DMS79 treated with DMSO at 0.1 percent for 48 hours (cell line): ENCODE data around the gene LMX1B.

Source experiments
- DNase-seq: peaks from one replicate; lab custom pipeline; 2025; lab: John Stamatoyannopoulos, UW

LMX1B gene

DNA sequence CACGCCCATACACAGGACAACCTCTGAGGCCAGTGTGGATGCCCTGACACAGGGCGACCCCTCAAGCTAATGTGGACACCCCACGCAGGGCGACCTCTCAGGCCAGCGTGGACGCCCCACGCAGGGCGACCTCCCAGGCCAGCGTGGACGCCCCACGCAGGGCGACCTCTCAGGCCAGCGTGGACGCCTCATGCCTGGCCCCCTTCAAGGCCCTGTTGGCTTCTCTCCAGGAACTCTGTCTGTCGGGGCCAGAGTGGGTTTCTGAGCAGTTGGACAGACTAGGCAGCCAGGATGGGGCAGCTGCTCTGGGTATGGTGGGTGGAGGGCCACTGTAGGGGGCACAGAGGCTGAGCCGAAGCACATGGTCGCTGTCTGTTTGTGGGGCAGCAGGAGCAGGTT, 47.4 kb downstream of the LMX1B start:
- DNase-seq: no peak

DNA sequence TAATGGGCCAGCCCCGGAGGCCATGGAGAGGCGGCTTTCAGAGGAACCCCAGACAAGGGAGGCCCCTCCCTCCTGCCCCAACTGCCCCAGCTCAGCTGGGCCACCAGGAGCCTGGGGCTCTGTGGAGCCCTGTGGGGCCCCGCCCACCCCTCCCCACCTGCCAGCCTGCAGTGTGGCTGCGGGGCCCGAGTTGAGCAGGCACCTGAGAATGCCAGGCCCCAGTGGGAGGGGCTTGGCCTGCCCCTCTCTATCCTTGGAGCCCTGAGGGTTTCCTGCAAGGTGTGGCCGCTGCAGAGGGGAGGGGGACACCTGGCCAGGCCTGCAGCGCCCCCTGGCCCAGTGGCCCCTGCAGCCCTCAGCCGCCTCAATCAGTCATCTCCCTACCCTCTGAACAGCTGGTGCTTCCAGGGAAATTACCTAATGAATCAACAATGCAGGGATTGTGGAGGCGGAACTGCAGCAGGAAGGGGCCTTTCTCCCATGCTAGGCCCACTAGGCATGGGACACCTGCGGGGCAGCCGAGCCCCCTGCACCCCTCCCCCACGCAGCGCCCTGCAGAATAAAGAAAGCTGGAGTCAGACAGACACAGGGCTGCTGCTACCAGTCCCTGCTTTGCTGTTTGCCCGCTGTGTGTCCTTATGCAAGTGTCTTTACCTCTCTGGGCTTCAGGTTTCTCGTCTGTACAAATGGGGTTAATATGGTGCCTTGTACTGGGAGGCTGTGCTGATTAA, 48.0 kb downstream of the LMX1B start:
- no peak for DNase-seq

DNA sequence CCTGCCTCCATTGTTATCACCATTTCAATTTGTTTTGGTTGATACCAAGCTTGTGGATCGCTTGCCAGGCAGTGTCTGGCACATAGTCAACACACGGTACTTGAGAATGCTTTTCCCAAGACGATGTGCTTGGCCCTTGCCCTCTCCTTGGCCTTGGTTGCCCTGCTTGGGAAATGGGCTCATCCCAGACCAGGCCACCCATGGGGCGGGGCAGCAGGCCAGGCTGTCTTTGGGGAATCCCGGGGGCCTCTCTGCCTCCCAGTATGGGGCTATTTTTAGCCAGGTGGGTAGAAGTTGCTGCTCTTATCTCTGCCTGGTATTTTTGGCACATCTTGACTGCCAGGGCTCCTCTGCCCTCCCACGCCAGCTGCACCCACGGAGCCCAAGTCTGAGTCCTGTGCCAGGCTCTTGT, 49.9 kb downstream of the LMX1B start:
- peak; percentile 32 for DNase-seq

DNA sequence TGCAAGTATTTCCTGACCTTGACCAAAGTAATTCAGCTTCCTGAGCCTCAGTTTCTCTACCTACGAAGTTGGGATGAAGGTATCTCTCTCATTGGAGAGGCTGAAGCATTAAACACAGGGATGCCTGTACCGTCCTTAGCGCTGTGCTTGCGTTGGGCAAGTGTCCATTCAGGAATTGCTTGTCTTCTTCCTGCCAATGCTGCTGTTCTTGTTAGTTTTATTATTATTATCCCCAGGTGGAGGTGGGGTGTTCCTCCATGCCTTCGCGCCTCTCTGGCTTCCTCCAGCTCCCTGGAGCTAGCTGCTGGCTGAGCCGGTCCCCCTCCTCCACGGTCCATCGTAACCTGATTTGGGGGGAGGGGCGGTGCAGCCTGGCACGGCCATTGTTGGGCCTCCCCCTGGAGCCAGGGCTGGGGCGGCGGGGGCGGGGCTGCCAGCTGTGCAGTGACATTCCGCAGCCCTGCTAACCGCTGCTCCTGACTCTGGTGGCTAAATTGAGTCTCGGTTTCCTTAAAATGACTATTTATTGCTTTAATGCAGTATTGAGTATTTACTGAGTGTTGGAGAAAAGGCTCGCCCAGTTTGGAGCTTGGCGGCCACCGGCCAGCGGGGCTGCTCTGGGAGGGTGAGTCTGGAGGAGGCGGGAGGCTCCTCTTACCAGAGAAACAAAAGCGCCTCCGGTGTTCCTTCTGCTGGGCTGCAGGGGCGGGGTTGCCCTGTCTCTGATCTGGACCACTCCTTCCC, 51.3 kb downstream of the LMX1B start:
- DNase-seq: no peak

DNA sequence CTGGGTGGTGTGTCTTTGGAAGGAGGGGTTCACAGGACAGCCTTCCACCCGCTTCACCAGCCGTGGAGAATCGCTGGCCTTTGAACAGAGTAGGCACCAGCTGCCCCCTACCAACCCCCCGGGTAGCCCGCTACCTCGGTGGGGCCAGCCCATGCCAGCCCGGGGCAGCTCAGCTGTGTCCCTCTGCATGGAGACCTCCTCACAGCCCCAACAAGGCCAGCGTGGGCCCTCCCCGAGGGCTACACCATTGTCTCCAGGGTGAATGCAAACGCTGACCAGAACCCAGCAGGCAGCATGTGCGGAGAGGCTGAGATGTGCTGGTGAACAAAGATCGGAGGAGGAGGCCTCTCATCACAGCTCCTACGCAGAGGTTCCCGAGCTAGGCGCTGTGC, 51.9 kb downstream of the LMX1B start:
- no peak for DNase-seq

DNA sequence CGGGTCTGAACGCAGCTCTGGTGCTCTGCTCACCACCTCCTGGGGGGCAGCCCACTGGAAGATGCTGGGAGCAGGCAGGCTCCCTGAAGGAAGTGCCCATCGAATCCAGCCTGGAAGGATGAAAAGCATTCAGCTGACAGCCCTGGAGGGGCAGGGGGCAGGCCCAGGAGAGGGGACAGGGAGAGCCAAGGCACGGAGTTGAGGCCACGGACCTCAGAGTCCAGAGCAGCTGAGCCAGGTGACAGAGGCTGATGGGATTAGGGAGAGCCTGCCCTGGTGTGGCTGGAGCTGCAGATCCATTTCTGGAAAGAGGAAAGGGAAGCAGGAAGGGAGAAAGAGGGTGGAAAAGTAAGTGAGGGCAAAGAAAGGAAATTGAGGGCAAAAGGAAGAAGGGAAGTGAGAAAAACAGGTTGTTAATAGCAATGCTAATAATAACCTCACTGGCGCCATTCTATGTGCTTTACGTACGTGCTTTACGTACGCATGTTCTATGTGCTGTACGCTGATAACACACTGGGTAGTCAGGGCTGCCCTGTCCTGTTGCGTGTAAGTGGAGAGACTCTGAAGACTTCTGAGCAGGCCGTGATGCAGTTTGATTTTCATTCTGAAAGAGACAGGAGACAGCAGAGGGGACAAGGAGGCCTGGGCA, 52.6 kb downstream of the LMX1B start:
- DNase-seq: no peak

DNA sequence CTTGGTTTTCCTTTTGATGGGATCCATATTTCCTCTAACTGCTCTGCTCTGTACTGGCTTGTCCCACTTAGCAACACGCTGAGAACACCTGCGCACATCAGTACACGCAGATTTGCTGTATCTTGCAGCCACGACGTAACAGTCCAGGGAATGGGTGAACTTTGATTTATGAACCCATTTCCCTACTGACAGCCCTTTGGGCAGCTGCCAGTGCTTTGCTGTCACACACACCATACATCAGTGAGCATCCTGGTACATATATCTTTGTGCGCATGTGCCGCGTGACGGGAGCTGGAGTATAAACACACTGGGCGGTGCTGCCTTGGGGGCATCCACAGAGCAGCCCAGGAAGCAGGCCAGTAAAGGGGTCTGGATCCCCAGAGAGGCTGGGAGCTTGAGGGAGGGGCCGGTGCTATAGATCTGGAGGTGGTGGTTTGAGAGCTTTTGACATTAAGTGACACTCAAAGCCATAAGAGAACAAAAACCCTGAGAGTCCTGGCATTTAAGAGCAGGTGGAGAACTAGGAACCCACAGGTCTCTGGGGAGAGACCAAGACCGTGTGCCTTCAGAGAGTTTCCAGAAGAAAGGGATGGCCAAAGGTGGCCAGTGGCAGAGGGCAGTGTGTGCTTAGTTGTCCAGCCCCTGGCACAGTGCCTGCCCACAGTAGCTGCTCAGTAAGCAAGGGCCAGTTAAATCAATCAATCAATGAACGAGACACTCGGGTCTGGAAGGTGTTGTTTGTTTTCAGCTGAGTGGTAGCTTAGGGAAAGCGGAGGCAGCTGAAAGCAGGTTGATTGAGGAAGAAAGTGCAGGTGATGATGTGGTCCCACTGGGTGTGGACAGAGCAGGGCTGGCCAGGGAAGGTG, 53.7 kb downstream of the LMX1B start:
- peak; percentile 58 for DNase-seq

- DNase-seq: no peak
These were observed 54.3 kb downstream of the LMX1B start for GRCh38 chr9:126668058-126668457.

DNA sequence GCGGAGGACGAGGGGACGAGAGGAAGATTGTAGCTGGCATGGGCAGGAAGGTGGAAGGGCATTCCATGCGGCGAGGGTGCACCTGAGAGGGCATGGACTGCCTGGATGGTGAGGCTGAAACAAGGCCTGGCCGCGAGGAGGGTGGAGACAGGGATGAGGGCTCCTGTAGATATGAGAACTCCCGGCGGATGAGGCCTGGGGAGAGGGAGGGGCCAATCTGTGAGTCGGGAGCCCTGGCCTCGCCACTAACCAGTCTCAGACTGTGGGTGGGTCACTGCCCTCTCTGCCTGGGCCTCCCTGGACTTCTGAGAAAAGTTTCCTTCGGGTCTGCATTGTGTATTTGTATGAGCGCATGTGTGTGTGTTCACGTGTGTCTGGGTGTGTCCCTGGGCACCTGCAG, 55.4 kb downstream of the LMX1B start:
- no peak for DNase-seq

- DNase-seq: no peak
These were observed 56.5 kb downstream of the LMX1B start for GRCh38 chr9:126670270-126670669.

GRCh38 chr9:126671381-126671831, 57.7 kb downstream of the LMX1B start:
- DNase-seq: peak; percentile 26

- DNase-seq: no peak
These were observed 58.3 kb downstream of the LMX1B start for GRCh38 chr9:126671983-126672382.

DNA sequence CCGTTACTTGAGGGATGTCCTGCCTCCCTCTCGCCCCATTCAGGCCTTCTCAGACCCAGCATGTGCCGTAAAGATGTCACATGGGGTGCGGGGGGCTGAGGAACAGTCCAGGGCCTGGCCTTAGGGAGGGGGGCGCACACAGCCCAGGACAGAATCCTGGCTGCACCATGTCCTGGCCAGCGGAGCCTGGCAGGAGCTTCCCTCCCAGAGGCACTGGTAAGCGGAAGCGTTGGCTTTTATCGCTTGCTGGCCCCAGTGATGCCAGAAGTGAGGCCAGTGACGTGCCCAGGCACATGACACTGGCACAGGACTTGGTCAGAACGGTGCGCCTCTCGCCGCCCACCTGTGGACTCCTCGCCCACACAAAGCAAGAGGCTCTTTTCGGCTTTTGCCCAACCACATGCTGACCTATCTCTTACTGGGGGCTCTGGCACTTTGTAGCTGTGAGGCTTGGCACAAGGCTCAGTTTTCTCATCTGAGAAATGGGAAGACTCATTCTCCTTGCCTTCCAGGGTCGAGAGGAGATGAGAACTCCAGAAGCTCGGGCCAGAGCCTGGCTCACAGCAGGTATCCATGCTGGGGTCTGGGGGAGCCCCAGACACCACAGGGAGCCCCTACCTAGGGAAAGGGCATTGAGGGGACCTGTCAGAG, 59.0 kb downstream of the LMX1B start:
- DNase-seq: no peak

- DNase-seq: no peak
These were observed 60.1 kb downstream of the LMX1B start for GRCh38 chr9:126673689-126674364.

- DNase-seq: peak; percentile 9
These were observed 60.8 kb downstream of the LMX1B start for GRCh38 chr9:126674365-126675146.

DNA sequence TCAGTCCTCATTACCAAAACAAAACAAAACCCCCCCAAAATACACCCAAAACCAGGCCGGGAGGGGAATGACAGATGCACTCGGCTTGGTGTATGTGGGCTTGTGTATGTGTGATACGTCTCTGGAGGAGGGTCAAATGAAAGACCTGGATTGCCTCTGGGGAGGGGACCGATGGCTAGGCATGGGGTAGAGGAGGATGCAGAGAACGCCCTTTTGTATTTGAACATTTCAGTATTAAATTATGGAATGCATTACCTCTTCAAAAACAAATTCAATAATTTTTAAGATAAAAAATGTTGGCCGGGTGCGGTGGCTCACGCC, 61.4 kb downstream of the LMX1B start:
- no peak for DNase-seq

GRCh38 chr9:126676102-126676684, 62.5 kb downstream of the LMX1B start:
- no peak for DNase-seq

DNA sequence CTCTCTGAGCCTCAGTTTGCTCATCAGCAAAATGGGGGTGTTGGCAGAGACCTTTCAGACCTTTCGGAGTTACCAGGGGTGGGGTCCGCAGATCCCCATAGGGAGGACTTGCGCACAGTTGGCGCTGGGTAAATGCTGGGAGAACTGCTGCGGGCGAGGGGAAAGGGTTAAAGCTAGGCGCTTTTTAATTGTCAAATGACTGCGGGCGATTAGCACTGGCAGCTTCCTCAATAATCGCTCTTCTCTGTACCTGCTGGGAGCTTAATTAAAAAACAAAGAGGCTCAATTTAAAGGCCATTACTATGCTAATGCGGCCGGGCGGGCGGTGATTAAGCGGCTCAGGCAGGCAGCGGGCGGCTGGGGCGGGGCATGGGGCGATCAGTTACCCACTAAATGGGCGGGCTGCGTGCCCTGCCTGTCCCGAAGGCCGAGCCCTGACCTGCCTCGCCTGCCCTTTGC, 63.0 kb downstream of the LMX1B start:
- no peak for DNase-seq

GRCh38 chr9:126677188-126678084, 63.7 kb downstream of the LMX1B start:
- DNase-seq: no peak
